OCI-LY3 (cell line): ENCODE results near the gene ANO10.
"Not testable (repeated sequence)": the region's sequence is repeated elsewhere in the genome, so short reads cannot be mapped to it uniquely, and the experiment has no call there.

Experiments
- H2AFZ ChIP-seq: fragments of 200-600, 300-600 bp; shearing (Covaris generic); 2 replicates; pipeline ENCODE4 v1.6.0; 2014; ENCODE audit warnings: antibody characterized with exemption, low read depth, low read length
- H3K27ac ChIP-seq: fragments of 200-600, 300-600 bp; sonication (generic); 2 replicates; pipeline ENCODE4 v1.5.1; 2014; ENCODE audit warnings: mild to moderate bottlenecking, low read length, moderate library complexity, mixed read lengths
- H3K27me3 ChIP-seq: fragments of 200-600, 300-600 bp; sonication (generic); 2 replicates; pipeline ENCODE4 v1.6.1; 2014; ENCODE audit warnings: low read depth, low read length, mixed read lengths
- H3K36me3 ChIP-seq: fragments of 200-600, 300-600 bp; sonication (generic); replicated peaks from 2 replicates; pipeline ENCODE3; 2014; ENCODE audit warnings: low read depth, low read length, mixed read lengths
- H3K4me1 ChIP-seq: fragments of 300-600, 200-600 bp; sonication (generic); 2 replicates; pipeline ENCODE4 v1.6.1; 2014; ENCODE audit warnings: low read length, mixed read lengths
- H3K4me2 ChIP-seq: fragments of 200-600, 300-600 bp; sonication (generic); 2 replicates; pipeline ENCODE4 v1.6.1; 2014; ENCODE audit warnings: low read length, mixed read lengths
- H3K4me3 ChIP-seq: fragments of 300-600, 200-600 bp; sonication (generic); 2 replicates; pipeline ENCODE4 v1.5.1; 2014; ENCODE audit warnings: antibody characterized with exemption, mild to moderate bottlenecking, low read length, moderate library complexity
- H3K79me2 ChIP-seq: fragments of 300-600, 200-600 bp; shearing (Covaris generic); 2 replicates; pipeline ENCODE4 v1.6.1; 2014; ENCODE audit warnings: mild to moderate bottlenecking, low read length, mixed read lengths
- H3K9ac ChIP-seq: fragments of 300-600, 200-600 bp; shearing (Covaris generic); 2 replicates; pipeline ENCODE4 v1.6.0; 2014; ENCODE audit warnings: mild to moderate bottlenecking, low read length, moderate library complexity
- H3K9me3 ChIP-seq: fragments of 200-600, 300-600 bp; shearing (Covaris generic); 2 replicates; pipeline ENCODE4 v1.6.1; 2014; ENCODE audit warnings: low read length, mixed read lengths; ENCODE audit not compliant: insufficient read depth
- H4K20me1 ChIP-seq: fragments of 200-600, 300-600 bp; sonication (generic); 2 replicates; pipeline ENCODE4 v1.6.1; 2016; ENCODE audit warnings: low read length, mixed read lengths; ENCODE audit not compliant: insufficient read depth
- CTCF ChIP-seq: fragments of 200-600, 300-600 bp; sonication (generic); IDR thresholded peaks from 2 replicates; pipeline ENCODE4 v1.5.1; 2014; ENCODE audit warnings: antibody characterized with exemption, low read length, low read depth
- EZH2phosphoT487 ChIP-seq: fragments of 200-600 bp; shearing (Covaris generic); IDR thresholded peaks from 2 replicates; pipeline ENCODE4 v1.6.1; 2018; ENCODE audit warnings: antibody characterized with exemption, mixed run types, low read depth

ANO10 gene

GRCh38 chr3:43593588-43593987 is 28.2 kb downstream of the ANO10 start:
- H3K4me2 ChIP-seq, H3K4me1 ChIP-seq, H3K4me3 ChIP-seq, H2AFZ ChIP-seq, H3K27ac ChIP-seq, H4K20me1 ChIP-seq, H3K9ac ChIP-seq, H3K79me2 ChIP-seq, H3K9me3 ChIP-seq, H3K27me3 ChIP-seq: not testable (repeated sequence)
- peaks cover 24% of the 10 kb centered on the region for H3K36me3 ChIP-seq

- H3K4me1 ChIP-seq, H2AFZ ChIP-seq, H3K27ac ChIP-seq, H3K4me3 ChIP-seq, H3K27me3 ChIP-seq, H3K9ac ChIP-seq, H3K79me2 ChIP-seq, H4K20me1 ChIP-seq, H3K4me2 ChIP-seq, H3K9me3 ChIP-seq: not testable (repeated sequence)
- peaks cover 19% of the 10 kb centered on the region for H3K36me3 ChIP-seq
Observed at GRCh38 chr3:43591866-43592265, 29.9 kb downstream of the ANO10 start.

GRCh38 chr3:43587303-43587702 is 34.5 kb downstream of the ANO10 start:
- peaks cover 17% of the 10 kb centered on the region for H3K4me1 ChIP-seq
- H3K4me3 ChIP-seq, result no peak overlapping the region
- no peak overlapping the region for H3K27ac ChIP-seq
- no peaks in the 10 kb centered on the region for H3K9me3 ChIP-seq
- H3K4me2 ChIP-seq, result no peak overlapping the region
- no peaks in the 10 kb centered on the region for H3K79me2 ChIP-seq
- no peak overlapping the region for H2AFZ ChIP-seq
- no peak for TF ChIP-seq EZH2phosphoT487
- TF ChIP-seq CTCF, result no peak
- H4K20me1 ChIP-seq, result peaks cover 9% of the 10 kb centered on the region; the same call in 1 of the 2 replicates
- H3K9ac ChIP-seq, result no peak overlapping the region
- peaks cover 31% of the 10 kb centered on the region for H3K36me3 ChIP-seq
- H3K27me3 ChIP-seq, result no peaks in the 10 kb centered on the region

GRCh38 chr3:43584043-43584826 is 37.6 kb downstream of the ANO10 start:
- H3K4me3 ChIP-seq, result no peak overlapping the region
- no peak for TF ChIP-seq EZH2phosphoT487
- no peak for TF ChIP-seq CTCF
- no peak overlapping the region for H3K4me2 ChIP-seq
- H3K27ac ChIP-seq, result no peak overlapping the region
- no peak overlapping the region for H3K9ac ChIP-seq
- no peaks in the 10 kb centered on the region for H3K79me2 ChIP-seq
- peaks cover 9% of the 10 kb centered on the region; the same call in 1 of the 2 replicates for H4K20me1 ChIP-seq
- H3K9me3 ChIP-seq, result no peaks in the 10 kb centered on the region
- H3K36me3 ChIP-seq, result peaks cover 22% of the 10 kb centered on the region
- no peak overlapping the region for H2AFZ ChIP-seq
- H3K27me3 ChIP-seq, result no peaks in the 10 kb centered on the region
- H3K4me1 ChIP-seq, result peaks cover 17% of the 10 kb centered on the region

- Histone ChIP-seq H2AFZ (no peak overlapping the region), H3K79me2 (no peaks in the 10 kb centered on the region), H3K9me3 (no peaks in the 10 kb centered on the region), H3K4me3 (no peak overlapping the region), H3K36me3 (peaks cover 22% of the 10 kb centered on the region), H3K9ac (no peak overlapping the region), H4K20me1 (peaks cover 9% of the 10 kb centered on the region; the same call in 1 of the 2 replicates), H3K27ac (no peak overlapping the region), H3K27me3 (no peaks in the 10 kb centered on the region), H3K4me2 (no peak overlapping the region), H3K4me1 (peaks cover 17% of the 10 kb centered on the region)
- TF ChIP-seq CTCF (peak; percentile 26), EZH2phosphoT487 (no peak)
Observed at GRCh38 chr3:43583481-43583880, 38.3 kb downstream of the ANO10 start.
